Keratinocyte (primary cell): Measurements from ENCODE around the gene LHFPL3. TPM values are rescaled to one million over a fixed set of nuclear protein-coding genes. Genes with fewer than 3 reads are reported as not detected.

Source experiments
- DNase-seq: peaks from one replicate; pipeline ENCODE4 v3.0.0-alpha.2; 2011; ENCODE audit warnings: low read depth, missing footprints, low spot score
- FAIRE-seq: peaks from 2 replicates; lab custom pipeline; 2011; peaks lifted over from hg19 to GRCh38; lab: Jason Lieb, UNC
- H2AFZ ChIP-seq: 2 replicates; pipeline ENCODE4 v1.6.0; 2012; ENCODE audit warnings: low read length, control low read depth, inconsistent platforms; ENCODE audit not compliant: control insufficient read depth
- H3K27ac ChIP-seq: 2 replicates; pipeline ENCODE4 v1.5.1; 2011; ENCODE audit warnings: low read length; ENCODE audit not compliant: control insufficient read depth, insufficient read depth
- H3K27me3 ChIP-seq: 3 replicates; pipeline ENCODE4 v1.6.0; 2011; ENCODE audit warnings: low read length; ENCODE audit not compliant: control insufficient read depth, insufficient read depth; ENCODE audit errors: extremely low read depth
- H3K36me3 ChIP-seq, 2 experiments: 2 replicates in 1 of 2; 3 replicates in 1 of 2; pipeline ENCODE4 v1.5.1; 2011; ENCODE audit warnings: low read length in 2 of 2, mild to moderate bottlenecking in 1 of 2; ENCODE audit not compliant: control insufficient read depth in 2 of 2, insufficient read depth in 2 of 2; ENCODE audit errors: extremely low read depth in 1 of 2
- H3K4me1 ChIP-seq: 3 replicates; pipeline ENCODE4 v1.5.1; 2011; ENCODE audit warnings: low read length; ENCODE audit not compliant: control insufficient read depth, insufficient read depth; ENCODE audit errors: extremely low read depth
- H3K4me2 ChIP-seq: 3 replicates; pipeline ENCODE4 v1.6.0; 2011; ENCODE audit warnings: low read depth, low read length; ENCODE audit not compliant: control insufficient read depth, insufficient read depth; ENCODE audit errors: extremely low read depth
- H3K4me3 ChIP-seq, 3 experiments: fragments of 200-600 bp in 1 of 3; sonication (generic) in 1 of 3; 2 replicates in 2 of 3; 3 replicates in 1 of 3; pipeline ENCODE4 v1.5.1; 2011 to 2016; ENCODE audit warnings: low read length in 3 of 3, mild to moderate bottlenecking in 3 of 3, control low read depth in 2 of 3, inconsistent platforms in 1 of 3, low read depth in 1 of 3, mixed read lengths in 1 of 3, mixed run types in 1 of 3, moderate library complexity in 1 of 3; ENCODE audit not compliant: control insufficient read depth in 2 of 3, insufficient read depth in 2 of 3; ENCODE audit errors: extremely low read depth in 1 of 3
- H3K79me2 ChIP-seq: 2 replicates; pipeline ENCODE4 v1.6.0; 2012; ENCODE audit warnings: low read length; ENCODE audit not compliant: control insufficient read depth, insufficient read depth
- H3K9ac ChIP-seq: 3 replicates; pipeline ENCODE4 v1.6.0; 2011; ENCODE audit warnings: low read length; ENCODE audit not compliant: control insufficient read depth, insufficient read depth; ENCODE audit errors: extremely low read depth
- H3K9me1 ChIP-seq: 3 replicates; pipeline ENCODE4 v1.6.0; 2011; ENCODE audit warnings: low read length; ENCODE audit not compliant: control insufficient read depth, insufficient read depth; ENCODE audit errors: extremely low read depth
- H3K9me3 ChIP-seq: 2 replicates; pipeline ENCODE4 v1.5.1; 2012; ENCODE audit warnings: low read depth, low read length; ENCODE audit not compliant: control insufficient read depth
- H4K20me1 ChIP-seq: 3 replicates; pipeline ENCODE4 v1.6.0; 2011; ENCODE audit warnings: low read length; ENCODE audit not compliant: control insufficient read depth, insufficient read depth; ENCODE audit errors: extremely low read depth
- EZH2 ChIP-seq: IDR thresholded peaks from one replicate; pipeline ENCODE4 v1.6.1; 2012; ENCODE audit warnings: inconsistent platforms, mild to moderate bottlenecking, low read length, moderate library complexity
- dilution Hi-C: fragments of 300-500 bp; cut with MboI; formaldehyde crosslinking; loops from one replicate; pipeline ENCODE4 v1.7.0; 2020; ENCODE audit warnings: low sequenced_read_pairs; ENCODE audit not compliant: extremely low pct_ligation_motif_present
- polyA plus RNA-seq, 5 experiments: library from polyadenylated mRNA; depleted of rRNA in 3 of 5; stranded (reverse) in 3 of 5; stranded (forward) in 1 of 5; unstranded in 1 of 5; fragments of >200 nt; gene quantifications; 1 replicate in 1 of 5; 2 replicates in 3 of 5; 3 replicates in 1 of 5; pipeline versions ENCODE4 v1.2.1 to v1.2.3, GENCODE V29; 2011 to 2012; ENCODE audit warnings: missing spikeins in 2 of 5, low read depth in 1 of 5, low replicate concordance in 1 of 5
- TF ChIP-seq, protein P1 (sequence below), 3 experiments: IDR thresholded peaks in 1 of 3; conservative IDR thresholded peaks in 1 of 3; optimal IDR thresholded peaks in 1 of 3; 2 replicates in 2 of 3; 3 replicates in 1 of 3; pipeline versions ENCODE3 to v1.5.1; 2011; ENCODE audit warnings: low read length in 3 of 3, mild to moderate bottlenecking in 3 of 3, moderate library complexity in 2 of 3, control low read depth in 1 of 3, inconsistent platforms in 1 of 3; ENCODE audit not compliant: insufficient read depth in 2 of 3; ENCODE audit errors: extremely low read depth in 1 of 3

Gene LHFPL3
- polyA plus RNA-seq, 1 donor (not counting 4 experiments of a cell fraction or from before 2014, with no cell fraction given) = not detected

- no peak for FAIRE-seq
- Histone ChIP-seq H3K9ac (no peak overlapping the region), H3K79me2 (no peaks in the 10 kb centered on the region), H4K20me1 (no peaks in the 10 kb centered on the region), H3K9me3 (no peaks in the 10 kb centered on the region), H3K27ac (no peak overlapping the region), H2AFZ (no peak overlapping the region), H3K27me3 (no peaks in the 10 kb centered on the region), H3K4me3 (no peak overlapping the region), H3K9me1 (no peaks in the 10 kb centered on the region), H3K4me1 (no peaks in the 10 kb centered on the region), H3K4me2 (no peak overlapping the region), H3K36me3 (no peaks in the 10 kb centered on the region)
- no peak for TF ChIP-seq EZH2
- TF ChIP-seq, protein P1, sequence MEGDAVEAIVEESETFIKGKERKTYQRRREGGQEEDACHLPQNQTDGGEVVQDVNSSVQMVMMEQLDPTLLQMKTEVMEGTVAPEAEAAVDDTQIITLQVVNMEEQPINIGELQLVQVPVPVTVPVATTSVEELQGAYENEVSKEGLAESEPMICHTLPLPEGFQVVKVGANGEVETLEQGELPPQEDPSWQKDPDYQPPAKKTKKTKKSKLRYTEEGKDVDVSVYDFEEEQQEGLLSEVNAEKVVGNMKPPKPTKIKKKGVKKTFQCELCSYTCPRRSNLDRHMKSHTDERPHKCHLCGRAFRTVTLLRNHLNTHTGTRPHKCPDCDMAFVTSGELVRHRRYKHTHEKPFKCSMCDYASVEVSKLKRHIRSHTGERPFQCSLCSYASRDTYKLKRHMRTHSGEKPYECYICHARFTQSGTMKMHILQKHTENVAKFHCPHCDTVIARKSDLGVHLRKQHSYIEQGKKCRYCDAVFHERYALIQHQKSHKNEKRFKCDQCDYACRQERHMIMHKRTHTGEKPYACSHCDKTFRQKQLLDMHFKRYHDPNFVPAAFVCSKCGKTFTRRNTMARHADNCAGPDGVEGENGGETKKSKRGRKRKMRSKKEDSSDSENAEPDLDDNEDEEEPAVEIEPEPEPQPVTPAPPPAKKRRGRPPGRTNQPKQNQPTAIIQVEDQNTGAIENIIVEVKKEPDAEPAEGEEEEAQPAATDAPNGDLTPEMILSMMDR (optimal IDR thresholded peaks at IDR 0.05 in 1 of 3, IDR thresholded peaks at IDR 0.05 in 1 of 3, conservative IDR thresholded peaks at IDR 0.05 in 1 of 3; ENCODE audit: extremely low read depth in 1 of 3, insufficient read depth in 2 of 3, low read length in 3 of 3) = no peak
- DNase-seq = no peak
- dilution Hi-C loops = no loop called here
Measured at GRCh38 chr7:104793066-104793465, 464.7 kb downstream of the LHFPL3 start.

DNA sequence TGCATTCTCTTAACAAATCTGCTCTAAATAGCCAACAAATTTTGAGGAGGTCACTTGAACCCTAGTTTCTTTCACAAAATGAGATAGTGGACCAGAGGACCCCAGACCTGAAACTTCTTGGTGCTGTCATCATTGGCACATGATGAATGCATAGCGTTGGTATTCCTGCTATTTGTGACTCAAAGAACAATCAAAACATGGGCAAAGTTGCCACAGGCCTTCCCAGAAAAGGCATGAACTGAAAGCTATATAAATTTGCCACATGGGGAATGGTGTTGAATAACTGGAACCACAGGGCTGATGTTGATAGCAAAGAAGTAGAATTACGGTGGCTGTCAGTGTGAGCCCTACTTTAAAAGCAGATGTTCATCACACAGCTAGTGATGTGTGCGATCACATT is 465.8 kb downstream of the LHFPL3 start:
- no peak overlapping the region for H3K4me3 ChIP-seq
- no peaks in the 10 kb centered on the region for H3K27me3 ChIP-seq
- H4K20me1 ChIP-seq = no peaks in the 10 kb centered on the region
- no peak overlapping the region for H3K27ac ChIP-seq
- no peak for FAIRE-seq
- H3K9me1 ChIP-seq = no peaks in the 10 kb centered on the region
- TF ChIP-seq, protein P1 (optimal IDR thresholded peaks at IDR 0.05 in 1 of 3, IDR thresholded peaks at IDR 0.05 in 1 of 3, conservative IDR thresholded peaks at IDR 0.05 in 1 of 3; ENCODE audit: extremely low read depth in 1 of 3, insufficient read depth in 2 of 3, low read length in 3 of 3) = no peak
- TF ChIP-seq EZH2 = no peak
- H2AFZ ChIP-seq = no peak overlapping the region
- H3K4me2 ChIP-seq = no peak overlapping the region
- DNase-seq = no peak
- H3K4me1 ChIP-seq = no peaks in the 10 kb centered on the region
- no peaks in the 10 kb centered on the region for H3K79me2 ChIP-seq
- H3K9me3 ChIP-seq = no peaks in the 10 kb centered on the region
- no peaks in the 10 kb centered on the region for H3K36me3 ChIP-seq
- H3K9ac ChIP-seq = no peak overlapping the region
- dilution Hi-C loops = no loop called here
